Small intestine (tissue), 7 donors: ENCODE data around the gene FCN1. TPM values are rescaled to one million over a fixed set of nuclear protein-coding genes. Genes with fewer than 3 reads are reported as not detected.

Experiments used
- DNase-seq, 2 donors: peaks; one replicate each; pipeline versions ENCODE4 v3.0.0 to v3.0.0-alpha.2; 2013
- FAIRE-seq: peaks from 2 replicates; lab custom pipeline; 2012; peaks lifted over from hg19 to GRCh38; lab: Jason Lieb, UNC
- H3K27ac ChIP-seq, 3 donors: one replicate each; pipeline ENCODE4 v1.5.1; 2013; ENCODE audit warnings: low read length in 2 of 3, mild to moderate bottlenecking in 2 of 3, control low read depth in 1 of 3, inconsistent platforms in 1 of 3, low read depth in 1 of 3, moderate library complexity in 1 of 3
- H3K27me3 ChIP-seq, 3 donors: one replicate each; pipeline ENCODE4 v1.6.1; 2013; ENCODE audit warnings: low read length in 3 of 3, inconsistent platforms in 1 of 3; ENCODE audit not compliant: control insufficient read depth in 3 of 3, insufficient read depth in 3 of 3
- H3K36me3 ChIP-seq, 3 donors: one replicate each; pipeline ENCODE4 v1.6.1; 2013; ENCODE audit warnings: low read length in 3 of 3, inconsistent platforms in 1 of 3, low read depth in 1 of 3, mild to moderate bottlenecking in 1 of 3, moderate library complexity in 1 of 3; ENCODE audit not compliant: control insufficient read depth in 3 of 3, insufficient read depth in 2 of 3
- H3K4me1 ChIP-seq, 3 donors: one replicate each; pipeline ENCODE4 v1.6.1; 2013; ENCODE audit warnings: low read length in 2 of 3, inconsistent platforms in 1 of 3, low read depth in 1 of 3, mild to moderate bottlenecking in 1 of 3, moderate library complexity in 1 of 3; ENCODE audit not compliant: control insufficient read depth in 3 of 3, insufficient read depth in 2 of 3
- H3K4me3 ChIP-seq, 3 donors: one replicate each; pipeline ENCODE4 v1.5.1; 2013; ENCODE audit warnings: low read length in 3 of 3, control low read depth in 1 of 3, inconsistent platforms in 1 of 3, low read depth in 1 of 3, mild to moderate bottlenecking in 1 of 3, moderate library complexity in 1 of 3
- H3K9me3 ChIP-seq, 2 donors: one replicate each; pipeline ENCODE4 v1.6.1; 2013; ENCODE audit warnings: low read depth in 1 of 2, low read length in 1 of 2; ENCODE audit not compliant: control insufficient read depth in 2 of 2, insufficient read depth in 1 of 2
- WGBS, 3 donors: extraction: QIAGEN DNeasy Blood & Tissue Kit; methylation state at CpG; one replicate each; pipeline ENCODE4 v1.1.7; 2013; 5-methylcytosine and 5-hydroxymethylcytosine counted together
- polyA plus RNA-seq, 4 donors: library from polyadenylated mRNA; stranded (reverse) in 3 of 4; unstranded in 1 of 4; fragments of 200-250 nt in 3 of 4; fragments of 120-200 nt in 1 of 4; gene quantifications; one replicate each; pipeline versions ENCODE4 v1.2.1 to v1.2.3, GENCODE V29; 2013
- donor health status: healthy with polysubstance abuse.
- donor health status: control.
- donor health status: control.
- donor health status: Bipolar disorder and iron deficiency.
- donor health status: healthy.

FCN1 gene
- polyA plus RNA-seq, 4 donors: 0.94 to 1.1 TPM; not detected in 2

DNA sequence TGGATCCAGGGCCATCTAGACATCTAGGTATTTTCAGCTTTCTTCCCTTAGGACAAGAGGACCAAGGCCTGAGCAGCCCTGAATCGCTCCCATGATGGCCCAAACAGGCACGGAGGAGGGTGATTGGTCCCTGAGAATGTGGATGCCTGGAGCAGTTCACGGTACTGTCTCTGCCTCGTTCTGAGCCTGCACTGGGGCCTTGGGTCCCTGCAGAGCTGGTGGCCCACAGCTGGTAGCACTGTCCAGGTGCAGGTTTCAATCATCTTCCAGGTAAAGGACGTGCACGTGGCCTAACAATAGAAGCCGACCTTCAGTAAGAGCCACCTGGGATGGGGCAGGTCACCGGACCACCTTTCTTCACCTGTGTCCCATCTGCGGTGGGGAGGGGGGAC lies 19.4 kb upstream of the FCN1 start:
- Histone ChIP-seq H3K36me3 (no peaks in the 10 kb centered on the region), H3K9me3 (no peaks in the 10 kb centered on the region), H3K27me3 (peaks cover 0 to 8% (median 0%) of the 10 kb centered on the region in 3 donors), H3K4me3 (no peak overlapping the region), H3K4me1 (no peaks in the 10 kb centered on the region), H3K27ac (peak overlapping the region in 1 of 3 donors; percentile 56)
- WGBS, 3 donors: 61 to 76% (median 68%) methylated on average over 9 of the region's 9 CpGs
- DNase-seq: no peak
- FAIRE-seq: no peak

DNA sequence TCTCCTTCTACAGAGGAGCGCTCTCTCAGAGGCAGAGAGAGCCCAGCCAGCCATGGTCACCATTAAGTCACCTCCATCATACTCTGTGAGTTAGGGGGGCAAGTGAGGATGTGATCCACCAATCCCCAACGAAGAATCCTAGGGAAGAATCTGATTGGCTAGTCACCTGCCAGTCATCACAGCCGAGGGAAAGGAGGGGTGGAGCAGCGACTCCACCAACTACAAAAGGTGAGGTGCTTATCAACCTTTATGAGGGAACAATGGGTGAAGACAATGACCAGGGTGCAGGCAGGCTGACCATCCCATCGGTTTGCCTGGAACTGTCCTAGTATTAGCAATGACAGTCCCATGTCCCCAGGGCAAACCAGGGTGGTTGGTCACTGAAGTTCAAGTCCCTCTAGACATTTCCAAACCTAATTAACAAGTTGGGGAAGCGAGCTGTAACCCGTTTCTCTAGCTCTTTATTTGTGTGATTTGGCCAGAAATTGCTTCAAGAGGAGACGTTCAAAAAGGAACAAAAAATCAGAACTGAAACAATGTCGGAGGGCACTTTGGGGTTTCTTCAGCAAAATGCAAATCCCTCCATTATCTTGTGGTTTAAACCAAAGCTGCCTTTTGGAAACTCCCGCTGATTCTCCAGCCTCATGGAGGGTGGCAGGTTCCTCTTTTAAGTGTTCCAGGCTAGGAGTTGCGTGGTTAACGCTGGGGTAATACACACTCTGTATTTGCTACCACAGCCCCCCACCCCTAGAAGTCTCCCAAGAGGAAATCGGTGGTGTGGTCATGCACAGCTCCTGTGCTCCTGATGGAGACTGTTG lies 18.8 kb upstream of the FCN1 start:
- WGBS, 3 donors: 56 to 76% (median 72%) methylated on average over 13 of the region's 13 CpGs
- Histone ChIP-seq H3K36me3 (no peaks in the 10 kb centered on the region), H3K4me3 (no peak overlapping the region), H3K4me1 (no peaks in the 10 kb centered on the region), H3K9me3 (no peaks in the 10 kb centered on the region), H3K27me3 (peaks cover 0 to 8% (median 0%) of the 10 kb centered on the region in 3 donors), H3K27ac (peak overlapping the region in 1 of 3 donors; percentile 56)
- DNase-seq (no peak), FAIRE-seq (no peak)

DNA sequence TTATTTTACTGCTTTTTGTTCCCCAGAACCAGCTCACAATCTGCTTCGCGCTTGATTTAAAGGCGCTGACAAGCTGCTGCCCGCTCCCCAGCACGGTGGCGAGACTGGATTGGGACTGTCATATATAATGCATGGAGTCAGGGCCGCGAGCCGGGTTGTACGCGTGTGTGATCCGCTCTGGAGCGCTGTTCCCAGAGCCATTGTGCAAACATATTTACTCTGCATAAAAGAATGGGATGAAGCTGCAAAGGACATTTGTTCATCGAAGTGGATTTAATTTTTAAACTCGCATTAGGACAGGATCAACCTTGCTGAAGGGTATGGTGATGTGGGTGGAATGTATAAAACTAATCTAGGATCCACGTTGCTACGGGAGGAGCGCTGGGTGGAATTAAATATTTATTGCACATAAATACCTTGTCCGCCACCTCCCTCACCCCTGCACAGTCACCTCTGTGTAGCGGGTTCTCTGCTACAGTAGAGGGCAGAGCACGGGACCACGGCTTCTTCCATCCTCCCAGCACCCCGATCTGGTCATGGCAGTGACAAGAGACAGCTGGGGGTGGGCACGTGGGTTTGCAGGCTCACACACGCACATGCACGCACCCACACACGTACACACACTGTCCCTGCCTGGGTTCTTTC lies 18.1 kb upstream of the FCN1 start:
- Histone ChIP-seq H3K27me3 (peaks cover 0 to 6% (median 0%) of the 10 kb centered on the region in 3 donors), H3K4me1 (no peaks in the 10 kb centered on the region), H3K9me3 (no peaks in the 10 kb centered on the region), H3K4me3 (no peak overlapping the region), H3K36me3 (no peaks in the 10 kb centered on the region), H3K27ac (no peak overlapping the region)
- DNase-seq: no peak
- FAIRE-seq: no peak
- WGBS, 3 donors: 77 to 84% (median 82%) methylated on average over 27 of the region's 27 CpGs

DNA sequence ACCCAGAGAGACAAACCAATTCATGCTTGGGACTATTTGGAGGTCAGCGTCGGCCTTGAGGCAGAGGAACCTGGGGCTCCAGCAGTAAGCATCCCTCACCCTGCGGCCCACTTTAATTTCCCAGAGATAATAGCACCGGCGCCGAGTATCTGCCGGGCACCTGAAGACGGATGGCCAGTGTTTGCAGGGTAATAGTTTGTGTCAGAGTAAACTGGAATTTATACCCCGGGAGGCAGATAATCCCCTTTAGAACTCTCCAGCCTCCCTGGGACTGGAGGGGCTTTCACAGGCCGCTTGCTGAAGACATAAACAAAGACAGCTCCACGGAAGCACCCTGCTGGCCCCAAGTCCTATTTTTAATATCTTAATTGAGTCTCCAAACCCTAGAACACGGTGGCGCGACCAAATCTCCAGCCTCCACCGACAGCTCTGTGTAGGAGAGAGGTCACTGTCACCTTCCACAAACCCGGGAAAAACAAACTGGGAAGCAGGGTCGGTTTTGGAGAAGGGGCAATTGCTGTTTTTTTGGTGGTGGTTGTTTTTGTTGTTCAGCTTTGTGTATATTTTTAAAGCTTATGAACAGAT lies 17.4 kb upstream of the FCN1 start:
- Histone ChIP-seq H3K9me3 (no peaks in the 10 kb centered on the region), H3K4me1 (no peaks in the 10 kb centered on the region), H3K27me3 (peaks cover 0 to 5% (median 0%) of the 10 kb centered on the region in 3 donors), H3K27ac (no peak overlapping the region), H3K36me3 (no peaks in the 10 kb centered on the region), H3K4me3 (no peak overlapping the region)
- FAIRE-seq (no peak), DNase-seq (no peak)
- 57 to 59% (median 59%) methylated on average over 17 of the region's 17 CpGs for WGBS, 3 donors

DNA sequence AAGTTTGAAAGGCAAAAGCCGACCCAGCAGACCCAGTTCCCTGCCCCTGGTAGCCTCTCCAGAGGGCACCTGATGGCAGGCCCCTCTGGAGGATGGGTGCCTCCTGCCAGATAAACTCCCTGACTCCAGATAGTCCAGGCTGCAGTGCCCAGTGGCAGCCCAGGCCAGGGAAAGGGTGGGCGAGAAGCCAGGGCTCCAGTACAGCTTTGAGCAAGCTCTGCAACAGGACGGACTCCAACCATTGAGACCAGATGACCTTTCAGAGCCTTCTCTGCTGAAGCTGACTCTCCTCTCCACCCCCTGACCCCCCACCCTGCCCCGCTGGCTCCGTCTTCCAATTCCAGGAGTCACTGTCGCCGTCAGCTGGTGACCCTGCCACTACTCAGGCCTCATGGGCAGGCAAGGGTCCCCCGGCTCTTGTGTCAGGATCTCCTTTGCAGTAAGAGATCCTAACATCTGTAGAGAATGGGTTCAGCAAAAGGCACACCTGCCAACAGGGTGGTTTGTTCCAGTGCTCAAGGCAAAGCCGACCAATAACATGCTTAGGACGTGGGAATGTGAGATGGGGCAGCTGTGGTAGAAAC lies 15.5 kb upstream of the FCN1 start:
- DNase-seq: no peak
- FAIRE-seq: no peak
- Histone ChIP-seq H3K36me3 (no peaks in the 10 kb centered on the region), H3K27me3 (peaks cover 0 to 3% (median 0%) of the 10 kb centered on the region in 3 donors), H3K27ac (no peak overlapping the region), H3K9me3 (no peaks in the 10 kb centered on the region), H3K4me1 (no peaks in the 10 kb centered on the region), H3K4me3 (no peak overlapping the region)
- WGBS, 3 donors: 82 to 89% (median 84%) methylated on average over 10 of the region's 10 CpGs

DNA sequence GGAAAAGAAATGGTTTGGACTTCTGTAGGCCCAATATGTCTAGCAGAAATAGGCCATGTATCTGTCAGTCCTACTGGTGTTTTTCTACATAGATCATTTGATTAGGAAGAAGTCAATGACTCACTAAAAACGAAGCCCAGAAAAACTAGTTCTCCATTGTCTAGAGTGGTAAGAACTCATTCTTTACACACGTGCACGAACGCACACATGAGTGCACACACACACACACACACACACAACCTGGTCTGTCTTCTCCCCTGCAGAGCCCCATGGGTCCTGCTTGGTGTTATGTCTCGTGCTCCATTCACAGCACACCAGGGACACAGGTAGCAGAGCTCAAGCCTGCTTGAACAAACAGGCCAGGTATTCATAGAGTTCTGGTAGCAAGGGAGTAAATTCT lies 14.9 kb upstream of the FCN1 start:
- no peak overlapping the region for H3K27ac ChIP-seq
- H3K4me1 ChIP-seq: no peaks in the 10 kb centered on the region
- WGBS, 3 donors: 78 to 87% (median 81%) methylated on average over 5 of the region's 5 CpGs
- DNase-seq (no peak), FAIRE-seq (no peak)
- H3K9me3 ChIP-seq: no peaks in the 10 kb centered on the region
- H3K27me3 ChIP-seq: peaks cover 0 to 3% (median 0%) of the 10 kb centered on the region in 3 donors
- H3K36me3 ChIP-seq: no peaks in the 10 kb centered on the region
- no peak overlapping the region for H3K4me3 ChIP-seq

DNA sequence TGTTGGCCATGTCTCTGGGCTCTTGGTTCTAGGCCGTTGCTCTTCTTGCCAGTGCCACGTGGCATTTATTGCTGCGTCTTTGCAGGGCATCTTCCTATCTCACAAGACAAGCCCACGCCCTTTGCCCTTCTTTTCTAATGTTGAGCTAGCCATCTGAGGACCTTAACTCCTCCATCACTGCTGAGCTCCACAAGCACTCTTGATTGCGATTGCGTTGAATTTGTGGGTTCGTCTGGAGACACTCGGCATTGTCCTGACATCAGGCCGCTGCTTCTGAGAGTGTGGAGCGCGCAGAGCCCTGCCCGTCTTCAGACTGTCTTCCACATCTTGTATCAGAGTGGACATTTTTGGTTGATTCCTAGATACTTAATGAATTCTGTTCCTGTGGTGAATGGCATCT lies 14.5 kb upstream of the FCN1 start:
- no peak overlapping the region for H3K27ac ChIP-seq
- WGBS, 3 donors: 80 to 88% (median 80%) methylated on average over 12 of the region's 12 CpGs

DNA sequence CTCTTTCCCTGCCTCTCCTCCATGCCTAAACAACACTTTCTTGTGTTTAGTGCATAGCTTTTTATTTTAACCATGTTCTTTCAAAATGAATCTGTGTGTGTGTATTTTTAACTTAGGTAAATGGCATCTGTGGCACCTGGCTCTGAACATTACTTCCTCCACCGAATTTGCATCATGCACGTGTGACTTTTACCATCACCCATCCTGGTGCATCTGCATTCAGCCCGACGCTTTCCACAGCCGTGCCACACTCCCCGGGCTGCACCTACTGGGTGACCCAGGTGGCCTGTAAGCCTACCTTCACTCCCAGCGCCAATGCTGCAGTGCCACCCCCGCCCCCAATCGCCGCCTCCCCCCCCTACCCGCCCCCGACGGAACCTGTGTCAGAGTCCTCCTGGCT lies 12.7 kb upstream of the FCN1 start:
- no peak for DNase-seq
- H3K27ac ChIP-seq: peak overlapping the region in 1 of 3 donors; percentile 7
- H3K4me3 ChIP-seq: no peak overlapping the region
- no peak for FAIRE-seq
- no peaks in the 10 kb centered on the region for H3K9me3 ChIP-seq
- peaks cover 0 to 3% (median 0%) of the 10 kb centered on the region in 3 donors for H3K27me3 ChIP-seq
- H3K36me3 ChIP-seq: no peaks in the 10 kb centered on the region
- 69 to 73% (median 73%) methylated on average over 13 of the region's 13 CpGs for WGBS, 3 donors
- no peaks in the 10 kb centered on the region for H3K4me1 ChIP-seq

More for the DNA sequence above, 14.5 kb upstream of the FCN1 start:
- no peak overlapping the region for H3K4me3 ChIP-seq
- no peak for DNase-seq
- H3K27me3 ChIP-seq: peaks cover 0 to 3% (median 0%) of the 10 kb centered on the region in 3 donors
- no peaks in the 10 kb centered on the region for H3K9me3 ChIP-seq
- FAIRE-seq: no peak
- H3K36me3 ChIP-seq: no peaks in the 10 kb centered on the region
- H3K4me1 ChIP-seq: no peaks in the 10 kb centered on the region
